Measurements from ENCODE around the gene EFCAB11.
A peak's percentile ranks its signal among the peaks of the same experiment; 100 is the strongest.

The EFCAB11 gene

GRCh38 chr14:89973234-89973823 is 18.8 kb upstream of the EFCAB11 start:
- FAIRE-seq (peak; percentile 66), DNase-seq (ENCODE audit: insufficient read length, low spot score) (peak; percentile 54)
- no peak for TF ChIP-seq POLR2A (IDR thresholded peaks at IDR 0.05; ENCODE audit: low read depth, low read length)

GRCh38 chr14:89965839-89966238 is 11.3 kb upstream of the EFCAB11 start:
- TF ChIP-seq POLR2A (IDR thresholded peaks at IDR 0.05; ENCODE audit: low read depth, low read length), result no peak
- FAIRE-seq (no peak), DNase-seq (ENCODE audit: insufficient read length, low spot score) (no peak)

- DNase-seq (ENCODE audit: insufficient read length, low spot score), result no peak
- no peak for TF ChIP-seq POLR2A (IDR thresholded peaks at IDR 0.05; ENCODE audit: low read depth, low read length)
- no peak for FAIRE-seq
These were observed 8.9 kb upstream of the EFCAB11 start for GRCh38 chr14:89963288-89963978.

- DNase-seq (ENCODE audit: insufficient read length, low spot score), result no peak
- no peak for TF ChIP-seq POLR2A (IDR thresholded peaks at IDR 0.05; ENCODE audit: low read depth, low read length)
- no peak for FAIRE-seq
These were observed 6.4 kb upstream of the EFCAB11 start for GRCh38 chr14:89960914-89961313.

- TF ChIP-seq POLR2A (IDR thresholded peaks at IDR 0.05; ENCODE audit: low read depth, low read length), result no peak
- no peak for FAIRE-seq
- no peak for DNase-seq (ENCODE audit: insufficient read length, low spot score)
These were observed 5.4 kb upstream of the EFCAB11 start for GRCh38 chr14:89959853-89960445.

GRCh38 chr14:89958966-89959365 is 4.4 kb upstream of the EFCAB11 start:
- no peak for TF ChIP-seq POLR2A (IDR thresholded peaks at IDR 0.05; ENCODE audit: low read depth, low read length)
- DNase-seq (ENCODE audit: insufficient read length, low spot score) (no peak), FAIRE-seq (no peak)

GRCh38 chr14:89957791-89958190 is 3.3 kb upstream of the EFCAB11 start:
- TF ChIP-seq POLR2A (IDR thresholded peaks at IDR 0.05; ENCODE audit: low read depth, low read length), result no peak
- DNase-seq (ENCODE audit: insufficient read length, low spot score), result no peak
- no peak for FAIRE-seq

GRCh38 chr14:89957376-89957775 is 2.8 kb upstream of the EFCAB11 start:
- no peak for TF ChIP-seq POLR2A (IDR thresholded peaks at IDR 0.05; ENCODE audit: low read depth, low read length)
- DNase-seq (ENCODE audit: insufficient read length, low spot score) (no peak), FAIRE-seq (no peak)

- TF ChIP-seq POLR2A (IDR thresholded peaks at IDR 0.05; ENCODE audit: low read depth, low read length), result no peak
- no peak for FAIRE-seq
- DNase-seq (ENCODE audit: insufficient read length, low spot score), result no peak
These were observed 2.1 kb upstream of the EFCAB11 start for GRCh38 chr14:89956661-89957009.

- TF ChIP-seq POLR2A (IDR thresholded peaks at IDR 0.05; ENCODE audit: low read depth, low read length), result peak; percentile 91
- DNase-seq (ENCODE audit: insufficient read length, low spot score) (peak; percentile 97), FAIRE-seq (peak; percentile 86)
These were observed 1.5 kb upstream of the EFCAB11 start, which contains the start of gene TDP1 for GRCh38 chr14:89955745-89956660. Gene TDP1 (plus strand): TSS chr14:89955927. CDS start chr14:89963115, 7,188 bp downstream.

- peak; percentile 28 for DNase-seq (ENCODE audit: insufficient read length, low spot score)
- no peak for FAIRE-seq
- no peak for TF ChIP-seq POLR2A (IDR thresholded peaks at IDR 0.05; ENCODE audit: low read depth, low read length)
These were observed 653 bp upstream of the EFCAB11 start for GRCh38 chr14:89955022-89955744.

- no peak for DNase-seq (ENCODE audit: insufficient read length, low spot score)
- TF ChIP-seq POLR2A (IDR thresholded peaks at IDR 0.05; ENCODE audit: low read depth, low read length), result no peak
- no peak for FAIRE-seq
These were observed 928 bp downstream of the EFCAB11 start for GRCh38 chr14:89953602-89954001.

- no peak for FAIRE-seq
- no peak for DNase-seq (ENCODE audit: insufficient read length, low spot score)
These were observed 2.0 kb downstream of the EFCAB11 start for GRCh38 chr14:89952576-89952975.

More at GRCh38 chr14:89952576-89952975, 2.0 kb downstream of the EFCAB11 start:
- no peak for TF ChIP-seq POLR2A (IDR thresholded peaks at IDR 0.05; ENCODE audit: low read depth, low read length)
